Dedifferentiated amniotic fluid mesenchymal stem cell (primary cell): Measurements from ENCODE around the gene NXPH1.

Source experiments
- DNase-seq: peaks from one replicate; pipeline ENCODE4 v3.0.0-alpha.2; 2016; ENCODE audit errors: extremely low spot score

The NXPH1 gene

DNA sequence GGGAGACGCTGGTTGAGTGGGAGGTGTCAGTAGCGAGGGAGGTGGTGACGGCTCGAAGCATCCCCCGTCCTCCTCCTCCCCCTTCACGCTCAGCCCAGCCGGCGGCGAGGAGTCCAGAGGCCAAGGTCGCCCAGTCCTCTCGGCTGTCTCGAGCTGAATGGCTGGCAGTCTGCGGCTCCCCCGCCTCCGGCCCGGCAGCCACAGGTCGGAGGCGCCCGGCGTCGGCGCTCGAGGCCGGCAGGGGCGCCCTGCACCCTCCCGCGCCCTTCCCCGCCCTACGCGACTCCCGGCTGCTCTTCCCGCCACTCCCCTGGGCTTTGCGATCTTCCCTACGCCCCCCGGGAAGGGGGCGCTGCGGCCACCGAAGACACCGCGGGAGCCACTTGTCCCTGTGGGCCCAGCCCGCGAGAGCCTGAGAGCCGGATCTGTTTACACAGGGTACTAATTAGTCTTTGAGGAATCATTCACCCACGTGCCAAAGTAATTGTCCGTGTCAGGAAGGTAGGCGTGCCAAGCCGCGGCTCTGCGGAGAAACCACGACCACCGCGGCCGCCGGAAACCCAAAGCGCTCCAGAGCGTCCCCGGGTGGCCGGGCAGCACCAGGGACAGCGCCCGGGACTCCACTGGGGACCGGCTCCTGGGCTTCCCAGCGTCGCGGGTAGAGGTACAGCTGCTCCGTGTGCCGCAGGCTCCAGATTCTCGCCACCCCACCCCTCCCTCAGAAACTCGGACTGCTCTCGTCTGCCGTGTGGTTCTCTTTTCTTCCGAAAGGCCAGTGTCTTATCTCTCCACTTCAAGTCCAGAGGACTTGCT is at the start of gene NXPH1:
Gene NXPH1 (plus strand): TSS at position 133 of the 813 bp plus-strand sequence.
- DNase-seq: no peak

DNA sequence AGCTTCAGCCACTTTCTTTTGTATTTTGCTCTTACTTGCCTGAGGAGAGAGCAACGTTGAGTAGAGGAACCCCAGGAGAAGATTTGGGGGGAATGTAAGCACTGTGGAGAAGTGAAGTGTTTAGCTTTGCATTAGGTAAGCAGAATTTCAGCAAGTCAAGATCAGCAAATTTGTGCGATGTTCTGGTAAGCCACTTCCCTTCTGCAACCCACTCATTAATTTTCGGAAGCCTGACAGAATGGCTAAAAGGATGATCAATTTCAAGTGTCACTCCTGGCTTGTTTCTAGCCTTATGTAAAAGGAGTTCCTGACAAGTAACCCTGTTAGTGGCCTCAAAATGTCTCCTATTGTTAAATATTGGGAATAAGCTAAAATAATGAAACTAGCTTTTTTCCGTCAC is 48.5 kb upstream of the NXPH1 start:
- no peak for DNase-seq

DNA sequence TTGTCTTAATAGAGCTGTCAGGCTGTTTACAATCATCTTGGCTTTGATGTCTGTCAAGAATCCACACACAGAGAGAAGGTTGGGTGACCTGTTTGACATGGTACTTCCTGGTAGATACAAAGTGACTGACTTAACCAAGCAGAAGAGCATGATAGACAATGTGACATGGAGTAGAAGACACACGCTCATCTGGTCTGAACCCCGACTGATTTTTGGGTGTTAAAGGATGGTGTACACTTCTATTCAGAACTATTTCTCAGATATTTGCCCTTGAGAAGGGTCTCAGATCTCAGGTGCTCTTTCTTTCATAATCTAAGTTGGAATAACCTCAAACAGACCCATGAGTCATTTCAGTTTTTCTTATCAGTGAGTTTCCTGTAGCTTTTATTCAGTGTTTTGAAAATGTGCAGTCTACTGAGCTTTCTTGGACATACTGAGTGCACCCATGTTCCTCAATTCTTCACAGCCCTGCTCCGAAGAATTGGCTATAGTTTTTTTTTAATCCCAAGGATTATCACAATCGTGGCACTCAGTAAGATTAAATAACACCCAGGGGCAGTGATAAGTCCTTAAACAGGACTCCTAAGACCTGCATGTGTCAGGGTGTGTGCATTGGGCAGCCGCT is 46.4 kb upstream of the NXPH1 start:
- no peak for DNase-seq

DNA sequence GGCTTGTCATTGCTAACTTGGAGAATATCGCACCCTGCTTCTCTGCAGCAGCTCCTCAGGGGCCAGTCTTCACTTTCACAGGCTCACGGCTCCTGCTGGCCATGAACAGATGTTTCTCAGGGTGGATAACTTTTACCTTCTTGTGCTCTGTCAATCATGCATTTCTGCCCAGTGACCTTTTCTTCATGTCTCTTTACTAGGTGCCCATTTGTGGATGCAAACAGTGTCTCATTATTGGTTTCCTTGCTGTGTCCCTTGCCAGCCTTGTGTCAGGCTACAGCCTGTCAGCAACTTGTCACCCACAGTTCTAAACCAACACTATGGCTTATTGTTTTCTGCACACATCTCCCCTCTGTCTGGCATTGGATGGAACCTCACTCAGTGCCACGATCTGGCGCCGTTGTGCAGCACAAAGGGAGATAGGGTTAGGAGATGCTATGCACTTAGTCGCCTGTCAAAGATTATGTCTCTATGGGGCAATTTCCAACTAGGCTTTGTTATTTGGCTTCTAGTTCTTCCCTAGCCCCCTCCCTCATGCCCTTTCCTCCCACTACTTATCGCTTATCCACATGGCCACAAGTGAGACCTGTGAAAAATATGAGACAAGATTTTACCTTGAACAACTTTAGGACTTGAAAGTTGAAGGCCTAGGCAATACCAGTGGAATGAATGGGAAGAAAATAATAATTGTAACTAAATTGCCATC is 45.7 kb upstream of the NXPH1 start:
- no peak for DNase-seq

DNA sequence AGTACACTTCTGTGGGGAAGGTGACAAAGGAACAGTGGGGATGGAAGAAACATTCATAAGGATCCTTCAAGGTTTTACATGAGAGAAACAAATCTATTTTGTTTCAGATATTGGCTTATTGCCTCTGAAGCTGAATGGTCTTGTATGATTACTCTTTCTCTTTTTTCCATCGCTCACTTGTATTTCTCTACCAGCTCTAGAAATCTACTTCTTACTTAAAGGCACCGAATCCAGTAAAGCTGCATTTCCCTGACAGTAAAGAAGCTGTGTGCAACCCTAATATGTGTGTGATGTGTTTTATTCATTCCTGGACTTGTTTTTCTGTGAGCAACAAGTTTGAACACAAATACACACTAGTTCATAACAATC is 45.2 kb upstream of the NXPH1 start:
- no peak for DNase-seq

DNA sequence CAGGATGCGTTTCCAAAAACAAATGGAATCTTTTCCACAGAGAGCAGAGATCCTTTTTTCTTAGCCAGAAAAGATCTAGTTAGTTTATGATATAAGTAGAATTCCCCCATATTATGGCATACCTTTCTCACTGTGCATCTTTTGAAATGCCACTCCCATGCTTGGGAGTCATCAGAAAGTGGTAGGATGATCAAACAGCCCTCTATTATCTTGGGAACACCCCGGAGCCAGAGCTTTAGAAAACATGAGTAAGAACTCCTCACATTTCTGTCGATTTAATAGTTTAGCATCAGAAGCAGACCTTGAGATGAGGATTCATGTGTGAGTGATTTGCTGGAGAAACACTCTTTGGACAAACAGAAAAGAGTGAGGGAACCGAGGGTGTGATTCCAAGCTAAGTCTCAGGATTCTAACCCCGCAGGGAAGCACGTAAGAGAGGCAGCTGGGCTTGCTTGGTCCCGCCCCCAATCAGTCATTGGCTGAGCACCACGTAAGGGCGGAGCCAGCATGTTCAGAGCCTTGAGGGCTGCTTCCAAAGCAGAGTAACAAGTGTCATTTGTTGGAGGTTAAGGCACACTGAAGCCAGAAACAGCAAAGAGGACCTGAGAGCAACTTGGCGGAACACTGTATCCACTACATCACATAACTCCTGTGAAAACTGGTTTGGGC is 43.7 kb upstream of the NXPH1 start:
- no peak for DNase-seq

DNA sequence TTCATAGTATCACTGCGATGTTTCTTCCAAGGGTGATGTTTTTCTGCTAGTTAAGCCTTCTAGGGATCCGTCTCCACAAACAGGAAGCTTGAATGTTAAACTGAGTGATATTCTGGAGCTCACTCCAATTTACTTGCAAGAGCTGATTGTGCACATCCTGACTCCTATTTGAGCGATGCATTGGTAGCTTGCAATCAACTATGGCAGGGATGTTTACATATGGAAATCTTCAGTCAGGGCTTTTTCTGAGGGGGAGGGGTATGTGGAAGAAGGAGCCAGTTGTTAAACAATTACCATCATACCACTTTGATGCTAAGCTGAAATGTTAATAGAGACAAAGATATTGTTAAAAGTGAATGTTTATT is 43.2 kb upstream of the NXPH1 start:
- no peak for DNase-seq

DNA sequence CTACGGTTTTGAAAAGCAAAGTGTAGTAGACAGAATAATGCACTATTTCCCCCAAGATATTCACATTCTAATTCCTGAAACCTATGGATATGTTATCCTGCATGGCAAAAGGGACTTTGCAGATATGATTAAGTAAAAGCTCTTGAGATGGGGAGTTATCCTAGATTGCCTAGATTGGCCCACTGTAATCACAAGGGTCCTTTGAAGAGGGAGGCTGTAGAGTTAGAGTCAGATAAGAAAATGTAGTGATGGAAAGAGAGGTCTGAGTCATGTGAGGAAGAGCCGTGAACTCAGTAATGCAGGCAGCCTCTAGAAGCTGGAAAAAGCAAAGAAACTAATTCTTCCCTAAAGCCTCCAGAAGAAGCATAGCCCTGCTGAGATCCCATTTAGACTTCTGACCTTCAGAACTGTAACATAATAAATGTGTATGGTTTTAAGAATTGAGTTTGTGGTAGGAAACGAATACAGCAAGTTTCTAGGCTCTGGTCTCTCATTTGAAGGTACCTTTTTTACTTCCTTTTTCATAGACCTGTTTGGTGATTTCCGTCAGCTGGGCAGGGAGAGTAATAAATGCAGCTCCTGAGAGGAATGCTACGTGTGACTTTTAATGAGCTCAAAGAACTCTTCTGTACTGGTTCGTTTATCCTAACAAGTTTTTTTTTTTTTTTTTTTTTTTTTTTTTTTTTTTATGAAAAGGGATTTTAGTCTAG is 41.9 kb upstream of the NXPH1 start:
- no peak for DNase-seq

DNA sequence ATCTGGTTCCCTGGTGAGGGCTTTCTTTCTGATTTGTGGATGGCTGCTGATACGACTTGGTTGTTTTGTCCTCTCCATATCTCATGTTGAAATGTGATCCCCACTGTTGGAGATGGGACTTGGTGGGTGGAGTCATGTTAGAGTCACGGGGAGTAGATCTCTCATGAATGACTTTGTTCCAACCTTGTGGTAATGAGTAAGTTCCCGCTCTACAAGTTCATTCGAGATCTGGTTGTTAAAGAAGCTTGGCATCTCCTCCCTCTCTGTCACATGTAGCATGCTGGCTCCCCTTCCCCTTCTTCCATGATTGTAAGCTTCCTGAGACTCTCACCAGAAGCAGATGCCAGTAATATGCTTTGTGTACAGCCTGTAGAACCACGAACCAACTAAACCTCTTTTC is 37.1 kb upstream of the NXPH1 start:
- no peak for DNase-seq

DNA sequence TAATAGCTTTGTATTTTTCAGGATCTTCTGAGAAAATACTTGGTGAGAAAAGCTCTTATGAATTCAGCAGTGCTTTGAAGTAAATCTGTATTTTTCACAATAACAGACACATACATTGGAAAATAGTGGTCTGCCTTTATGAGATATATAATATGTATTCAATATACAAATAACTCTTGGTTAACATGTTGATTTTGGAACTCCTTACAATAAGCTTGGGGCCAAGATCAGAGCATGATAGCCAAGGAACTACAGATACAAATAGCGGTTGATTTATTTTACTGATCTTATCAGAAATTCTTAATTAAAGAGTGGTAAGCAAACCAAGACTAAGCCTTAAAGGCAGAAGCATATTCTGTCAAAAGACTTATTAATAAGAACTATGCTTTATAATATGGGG is 24.5 kb upstream of the NXPH1 start:
- no peak for DNase-seq

DNA sequence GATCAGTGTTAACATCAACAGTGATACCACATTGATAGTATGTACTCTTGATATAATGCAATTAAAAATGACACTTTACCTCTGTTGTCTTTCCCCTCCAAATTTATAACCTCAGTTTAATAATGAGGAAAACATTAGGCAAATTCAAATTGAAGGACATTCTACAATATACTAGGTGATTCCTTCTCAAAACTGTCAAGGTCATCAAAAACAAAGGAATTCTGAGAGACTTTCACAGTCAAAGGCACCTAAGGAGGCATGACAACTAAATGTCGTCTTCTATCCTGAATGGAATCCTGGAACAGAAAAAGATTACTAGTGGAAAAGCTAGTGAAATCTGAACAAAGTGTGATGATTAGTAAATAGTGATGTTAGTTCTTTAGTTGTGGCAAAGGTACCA is 22.3 kb upstream of the NXPH1 start:
- DNase-seq: no peak

DNA sequence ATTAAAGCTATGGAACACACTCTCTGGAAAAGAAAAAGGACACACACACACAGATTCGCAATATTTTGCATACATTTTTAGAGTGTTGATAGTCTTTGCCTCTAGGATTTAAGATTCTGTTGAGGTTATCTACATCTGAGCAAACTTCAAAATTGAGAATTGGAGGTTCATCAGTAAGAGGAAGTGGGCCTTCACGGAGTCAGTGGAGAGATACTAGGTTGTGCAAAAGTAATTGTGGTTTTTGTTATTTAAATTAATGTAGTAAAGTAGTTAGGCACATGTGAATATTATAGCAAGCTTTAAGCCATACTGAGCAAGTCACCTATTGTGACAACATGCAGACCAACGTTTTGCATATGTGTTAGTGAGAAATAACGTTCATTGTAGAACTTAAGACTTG is 19.8 kb upstream of the NXPH1 start:
- DNase-seq: no peak

DNA sequence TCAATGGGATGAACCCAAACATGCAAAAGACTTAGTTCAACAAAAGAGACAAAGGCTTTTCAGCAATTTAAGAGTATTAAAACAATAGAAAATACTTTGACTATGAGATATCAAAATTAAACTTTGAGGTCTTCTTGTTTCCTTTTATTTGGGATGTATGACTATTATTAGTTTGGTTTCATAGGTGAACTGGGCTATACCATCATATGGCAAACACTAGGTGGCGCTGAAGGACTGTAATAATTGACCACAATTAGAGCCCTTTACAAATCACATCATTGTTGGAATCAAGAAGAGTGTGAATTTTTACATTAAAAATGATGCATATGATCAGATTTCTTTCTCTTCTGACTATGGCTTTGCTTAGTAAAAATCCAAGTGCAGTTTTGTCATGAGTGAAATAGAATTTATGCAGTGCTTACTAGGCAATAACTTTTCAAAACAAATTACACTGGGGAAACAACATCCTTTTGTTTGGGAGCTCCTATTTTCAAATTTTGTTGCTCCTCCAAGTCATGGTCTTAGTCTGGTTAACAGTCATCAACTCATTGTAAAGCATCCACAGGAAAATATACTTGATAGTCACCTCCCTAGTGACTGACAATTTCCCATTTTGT is 14.7 kb upstream of the NXPH1 start:
- peak; percentile 46 for DNase-seq

DNA sequence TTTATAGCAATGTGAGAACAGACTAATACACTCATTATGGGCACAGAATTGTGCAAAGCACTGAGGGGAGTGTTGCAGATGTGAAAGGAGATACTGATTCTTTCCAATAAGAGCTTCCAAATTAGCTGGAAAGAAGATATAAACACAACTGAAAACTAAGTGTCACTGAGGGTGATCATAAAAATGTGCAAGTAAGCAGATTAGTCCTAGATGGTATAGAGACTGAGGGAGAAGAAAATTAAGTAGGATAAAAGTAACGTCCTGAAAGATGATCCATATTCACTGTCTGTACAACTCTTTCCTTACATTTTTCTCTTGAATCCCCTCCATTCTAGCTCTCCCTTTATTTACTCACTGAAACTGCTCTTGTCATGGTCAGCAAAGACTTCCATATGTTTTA is 11.2 kb upstream of the NXPH1 start:
- no peak for DNase-seq

DNA sequence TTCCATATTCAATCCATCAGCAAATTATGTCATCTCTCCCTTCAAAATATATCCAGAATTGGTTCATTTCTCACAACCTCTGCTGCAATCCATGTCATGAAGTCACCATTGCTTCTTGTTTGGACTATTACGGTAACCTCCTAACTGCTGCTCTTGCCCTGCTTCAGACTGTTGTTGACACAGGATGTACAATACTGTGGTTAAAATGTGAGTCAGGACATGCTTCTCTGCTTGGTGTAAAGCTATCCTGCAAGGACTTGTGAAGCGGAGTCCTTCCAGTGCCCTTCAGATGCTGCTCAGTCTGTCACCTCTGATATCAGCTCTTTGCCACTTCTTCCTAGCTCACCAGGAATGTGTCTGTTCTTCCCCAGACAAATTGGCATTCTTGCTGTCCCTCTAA is 10.4 kb upstream of the NXPH1 start:
- no peak for DNase-seq

DNA sequence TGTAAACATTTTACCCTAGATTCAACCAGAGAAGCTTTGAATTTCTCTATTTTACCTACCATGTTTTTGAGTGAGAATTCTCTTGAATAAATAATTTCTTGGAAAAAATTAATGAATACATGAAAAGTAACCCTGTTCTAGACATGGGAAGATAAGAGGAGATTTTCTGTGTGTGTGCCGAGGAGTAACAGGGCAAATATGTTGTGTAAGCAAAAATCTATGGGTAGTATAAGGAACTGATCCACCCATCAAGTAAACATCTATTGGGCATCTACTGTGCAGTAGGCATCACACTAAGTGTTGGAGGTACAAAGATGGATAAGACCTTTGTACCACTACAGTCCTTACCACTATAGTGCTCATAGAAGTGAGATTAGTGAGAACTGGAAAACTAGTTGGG is 8.2 kb upstream of the NXPH1 start:
- no peak for DNase-seq

DNA sequence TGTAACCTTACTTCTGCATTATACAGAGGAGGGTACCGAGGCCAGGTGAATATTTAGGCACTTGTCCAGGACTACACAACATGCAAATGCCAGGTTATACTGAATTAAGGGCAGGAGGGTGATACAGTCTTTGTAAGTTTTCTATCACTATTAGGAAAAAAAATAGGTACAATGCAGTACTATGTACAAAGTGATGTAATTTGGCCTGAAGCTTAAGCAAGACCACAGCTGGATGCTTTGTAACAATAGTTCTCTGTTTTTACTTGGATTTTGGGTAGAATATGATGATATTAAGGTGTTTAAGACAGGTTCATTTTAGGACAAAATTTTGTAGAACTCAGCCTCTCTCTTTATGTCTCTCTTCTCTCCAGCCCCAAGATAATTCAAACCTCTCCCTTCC is 2.8 kb upstream of the NXPH1 start:
- no peak for DNase-seq

DNA sequence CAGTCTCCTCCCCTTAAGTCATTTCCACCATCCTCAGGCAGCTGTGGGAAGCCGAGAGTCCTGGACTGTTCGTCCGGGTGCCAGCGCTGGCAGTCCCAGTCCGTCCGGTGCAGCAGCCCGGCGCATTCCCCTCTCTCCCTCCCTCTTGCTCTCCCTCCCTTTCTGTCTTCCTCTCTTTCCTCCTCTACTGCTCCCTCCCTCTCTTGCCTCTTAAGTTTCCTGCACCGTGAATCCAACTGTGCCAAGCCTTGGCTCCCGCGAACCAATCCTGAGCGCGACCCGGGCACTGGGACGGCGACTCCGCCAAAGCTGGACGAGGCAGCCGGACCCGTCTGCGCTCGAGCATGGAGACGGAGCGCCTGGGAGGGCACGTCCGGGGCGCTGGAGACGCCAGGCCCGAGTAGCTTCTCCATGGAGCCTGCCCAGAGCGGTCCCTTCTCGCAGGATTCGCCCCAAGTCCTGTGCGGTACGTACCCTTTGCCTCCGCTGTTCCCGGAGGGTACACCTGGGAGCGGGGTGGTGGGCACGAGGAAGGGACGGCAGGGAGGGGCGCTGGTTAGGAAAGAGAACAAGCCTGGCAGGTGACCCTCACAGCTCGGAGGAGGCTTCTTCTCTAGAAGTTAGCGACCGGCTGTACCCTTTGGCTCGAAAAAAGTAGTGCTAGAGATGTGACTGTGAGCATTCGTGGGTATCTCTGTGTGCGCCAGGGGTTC is 1.0 kb downstream of the NXPH1 start:
- DNase-seq: no peak

DNA sequence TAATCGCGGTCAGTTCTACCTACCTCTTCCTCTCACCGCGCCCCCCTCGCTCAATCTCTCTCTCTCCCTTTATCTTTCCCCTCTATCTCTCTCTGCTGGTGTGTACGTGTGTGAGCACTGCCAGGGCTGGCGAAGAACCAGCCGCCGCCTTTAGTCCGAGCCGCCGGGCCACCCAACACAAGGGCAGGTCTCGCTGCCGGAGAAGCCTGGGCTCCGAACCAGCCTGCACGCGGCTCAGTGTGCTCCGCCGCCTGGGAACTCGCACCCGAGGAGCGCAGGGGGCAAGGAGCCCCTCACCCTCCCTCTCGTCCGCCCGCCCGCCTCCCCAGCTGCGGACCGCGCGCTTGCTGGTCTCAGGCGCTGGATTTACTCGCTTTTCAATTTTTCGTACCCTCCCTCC is 1.7 kb downstream of the NXPH1 start:
- DNase-seq: no peak

DNA sequence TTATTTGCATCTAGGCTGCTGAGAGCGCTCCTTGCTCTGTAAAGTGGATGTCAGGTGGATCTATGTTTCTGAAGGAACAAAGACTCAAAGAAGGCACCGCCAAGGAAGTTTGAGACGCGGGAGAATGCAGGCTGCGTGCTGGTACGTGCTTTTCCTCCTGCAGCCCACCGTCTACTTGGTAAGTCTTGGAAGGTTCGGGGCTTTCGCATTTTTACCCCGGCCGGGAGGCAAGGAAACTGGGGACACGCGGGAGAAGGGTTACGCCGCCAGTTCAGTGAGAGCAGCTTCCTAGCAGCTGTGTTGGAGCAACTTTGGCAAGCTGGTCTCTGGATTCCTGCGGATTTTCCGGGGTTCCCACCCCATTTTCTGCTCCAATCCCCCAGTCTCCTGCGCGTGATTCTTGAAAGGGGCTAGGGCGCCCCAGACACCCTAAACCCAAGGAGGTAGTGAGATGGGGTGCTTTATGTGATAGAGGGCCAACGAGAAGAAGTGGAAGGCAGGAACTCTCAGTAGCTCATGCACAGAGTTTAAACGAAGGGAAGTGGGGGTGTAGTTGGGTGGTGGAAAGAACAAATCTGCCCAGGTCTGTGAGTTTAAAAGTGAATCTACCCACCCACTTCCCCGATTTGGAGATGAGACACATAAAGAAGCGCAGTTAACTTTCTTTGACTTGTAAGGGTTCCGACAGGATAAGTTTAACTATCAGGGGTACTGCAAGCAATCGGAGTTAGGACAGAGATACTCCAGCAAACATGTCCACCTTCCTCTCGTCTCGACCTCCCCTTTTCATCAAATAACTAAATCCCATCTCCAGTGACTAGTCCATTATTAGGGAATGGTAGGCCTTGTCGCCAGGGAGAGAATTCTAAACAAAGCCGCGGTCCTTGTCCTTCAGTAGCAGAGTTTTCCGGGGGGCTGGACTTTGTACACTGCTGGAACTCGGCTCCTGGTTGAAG is 2.5 kb downstream of the NXPH1 start:
- no peak for DNase-seq
